Frontal cortex (tissue), 4 donors: Measurements from ENCODE around the gene COG1. TPM values are rescaled to one million over a fixed set of nuclear protein-coding genes. Genes with fewer than 3 reads are reported as not detected.

Source experiments
- DNase-seq, 2 donors: peaks; one replicate each; pipeline ENCODE4 v3.0.0; 2012; ENCODE audit warnings: low spot score in 2 of 2
- FAIRE-seq: peaks from 2 replicates; lab custom pipeline; 2012; peaks lifted over from hg19 to GRCh38; lab: Jason Lieb, UNC
- total RNA-seq: library from RNA; depleted of rRNA; stranded (reverse); fragments of >200 nt; gene quantifications from one replicate; pipeline ENCODE4 v1.2.3, GENCODE V29; 2014
- donor health status: control.
- donor health status: control.
- donor health status: control.

Gene COG1
- total RNA-seq, 1 donor from 2014 or later: 18.3 TPM

- FAIRE-seq (no peak), DNase-seq (no peak)
Observed at GRCh38 chr17:73223626-73224230, 30.9 kb downstream of the COG1 start.

GRCh38 chr17:73224237-73224636 is 31.4 kb downstream of the COG1 start:
- FAIRE-seq: no peak

GRCh38 chr17:73224663-73225305 is 31.9 kb downstream of the COG1 start:
- FAIRE-seq (no peak), DNase-seq (no peak)

More at GRCh38 chr17:73224237-73224636, 31.4 kb downstream of the COG1 start:
- DNase-seq: no peak

GRCh38 chr17:73226556-73227172 is 33.8 kb downstream of the COG1 start:
- FAIRE-seq (no peak), DNase-seq (no peak)

GRCh38 chr17:73227379-73227778 is 34.5 kb downstream of the COG1 start:
- FAIRE-seq (no peak), DNase-seq (no peak)

- no peak for DNase-seq
Observed at GRCh38 chr17:73227944-73228343, 35.1 kb downstream of the COG1 start.

GRCh38 chr17:73228748-73229236 is 35.9 kb downstream of the COG1 start:
- DNase-seq (peak; percentile 42 to 55), FAIRE-seq (no peak)

More at GRCh38 chr17:73227944-73228343, 35.1 kb downstream of the COG1 start:
- no peak for FAIRE-seq

GRCh38 chr17:73230088-73230487 is 37.2 kb downstream of the COG1 start:
- DNase-seq: no peak
- FAIRE-seq: no peak

GRCh38 chr17:73231395-73231794 is 38.5 kb downstream of the COG1 start:
- no peak for FAIRE-seq
- DNase-seq: no peak

GRCh38 chr17:73231841-73232586 is 39.2 kb downstream of the COG1 start:
- DNase-seq (peak; percentile 93 to 97), FAIRE-seq (no peak)

- no peak for FAIRE-seq
- no peak for DNase-seq
Observed at GRCh38 chr17:73232587-73233373, 39.9 kb downstream of the COG1 start.

- no peak for DNase-seq
- no peak for FAIRE-seq
Observed at GRCh38 chr17:73234736-73235135, 41.9 kb downstream of the COG1 start.

GRCh38 chr17:73237714-73238113 is 44.9 kb downstream of the COG1 start:
- FAIRE-seq (no peak), DNase-seq (no peak)

GRCh38 chr17:73240561-73240960 is 47.7 kb downstream of the COG1 start:
- FAIRE-seq (no peak), DNase-seq (no peak)

- FAIRE-seq: no peak
- DNase-seq: no peak
Observed at GRCh38 chr17:73247726-73248125, 54.9 kb downstream of the COG1 start.

GRCh38 chr17:73248532-73248931 is 55.7 kb downstream of the COG1 start:
- no peak for FAIRE-seq

GRCh38 chr17:73249700-73250099 is 56.8 kb downstream of the COG1 start:
- no peak for FAIRE-seq
- no peak for DNase-seq

More at GRCh38 chr17:73248532-73248931, 55.7 kb downstream of the COG1 start:
- DNase-seq: no peak

GRCh38 chr17:73250851-73251640 is 58.2 kb downstream of the COG1 start:
- FAIRE-seq: no peak
- no peak for DNase-seq

GRCh38 chr17:73251871-73252270 is 59.0 kb downstream of the COG1 start:
- DNase-seq (no peak), FAIRE-seq (no peak)
